Cardiac muscle cell (in vitro differentiated cells and primary cell): ENCODE measurements around the gene MIPEP. TPM values are rescaled to one million over a fixed set of nuclear protein-coding genes. Genes with fewer than 3 reads are reported as not detected.

ENCODE experiments used
- DNase-seq, 2 donors: peaks; one replicate each; pipeline versions ENCODE4 v3.0.0 to v3.0.0-alpha.2; 2010 to 2017; ENCODE audit warnings: low read depth in 1 of 2, low spot score in 1 of 2
- H3K27ac ChIP-seq: fragments of 200-600 bp; sonication (generic); 2 replicates; pipeline ENCODE4 v1.5.1; 2016
- H3K27me3 ChIP-seq: fragments of 200-600 bp; sonication (generic); 2 replicates; pipeline ENCODE4 v1.6.0; 2016; ENCODE audit warnings: control low read depth
- H3K36me3 ChIP-seq: fragments of 200-600 bp; sonication (generic); 2 replicates; pipeline ENCODE4 v1.5.1; 2016; ENCODE audit warnings: control low read depth
- H3K4me1 ChIP-seq: fragments of 200-600 bp; sonication (generic); 2 replicates; pipeline ENCODE4 v1.8.1; 2017; ENCODE audit warnings: low read depth, mild to moderate bottlenecking, mixed run types
- H3K4me3 ChIP-seq: fragments of 200-600 bp; sonication (generic); 2 replicates; pipeline ENCODE4 v1.5.1; 2016; ENCODE audit warnings: mild to moderate bottlenecking
- H3K9me3 ChIP-seq: fragments of 200-600 bp; sonication (generic); 2 replicates; pipeline ENCODE4 v1.5.1; 2017; ENCODE audit warnings: low read depth, mild to moderate bottlenecking, control low read depth
- polyA plus RNA-seq: library from polyadenylated mRNA; unstranded; fragments of >200 nt; fragmentation: Nextera tagmentation; extraction: Ambion mirVana; gene quantifications from 2 replicates; pipeline ENCODE4 v1.2.1, GENCODE V29; 2016
- total RNA-seq: library from RNA; depleted of rRNA; stranded (reverse); fragments of >200 nt; gene quantifications from 2 replicates; pipeline ENCODE4 v1.2.3, GENCODE V29; 2016
- TF ChIP-seq, protein P1 (sequence below): IDR thresholded peaks from 2 replicates; pipeline ENCODE4 v1.5.1; 2012; ENCODE audit warnings: low read depth, mild to moderate bottlenecking, low read length

The MIPEP gene
- total and polyA plus RNA-seq, 2 experiments from 2014 or later, result 12.5 to 22.9 TPM

DNA sequence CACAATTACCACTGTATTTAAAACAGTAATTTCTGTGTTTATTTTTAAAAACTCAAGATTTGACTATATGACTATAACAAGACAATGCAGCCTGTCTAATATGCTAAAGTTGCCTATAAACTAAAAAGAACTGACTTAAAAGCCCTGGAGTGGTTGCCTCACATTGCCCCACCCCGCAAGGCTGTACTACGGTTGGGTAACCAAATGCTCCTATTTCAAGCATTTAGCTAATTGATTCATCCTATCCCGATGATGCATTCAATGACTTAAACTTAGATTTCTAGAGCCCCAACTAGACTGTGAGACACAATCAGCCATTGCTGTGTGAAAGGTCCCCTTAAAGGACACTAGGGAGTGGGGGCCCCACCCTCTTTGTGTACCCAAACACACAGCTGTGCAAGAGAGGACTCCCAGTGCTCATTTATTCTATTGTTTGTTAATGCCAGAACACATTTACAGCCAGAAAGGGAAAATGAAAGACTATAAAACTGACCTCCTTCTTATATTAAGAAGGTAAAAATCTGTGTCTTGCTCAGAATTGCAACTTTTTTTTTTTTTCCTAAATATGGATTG, 66.9 kb downstream of the MIPEP start:
- no peaks in the 10 kb centered on the region for H3K36me3 ChIP-seq
- DNase-seq, result no peak
- TF ChIP-seq, protein P1, sequence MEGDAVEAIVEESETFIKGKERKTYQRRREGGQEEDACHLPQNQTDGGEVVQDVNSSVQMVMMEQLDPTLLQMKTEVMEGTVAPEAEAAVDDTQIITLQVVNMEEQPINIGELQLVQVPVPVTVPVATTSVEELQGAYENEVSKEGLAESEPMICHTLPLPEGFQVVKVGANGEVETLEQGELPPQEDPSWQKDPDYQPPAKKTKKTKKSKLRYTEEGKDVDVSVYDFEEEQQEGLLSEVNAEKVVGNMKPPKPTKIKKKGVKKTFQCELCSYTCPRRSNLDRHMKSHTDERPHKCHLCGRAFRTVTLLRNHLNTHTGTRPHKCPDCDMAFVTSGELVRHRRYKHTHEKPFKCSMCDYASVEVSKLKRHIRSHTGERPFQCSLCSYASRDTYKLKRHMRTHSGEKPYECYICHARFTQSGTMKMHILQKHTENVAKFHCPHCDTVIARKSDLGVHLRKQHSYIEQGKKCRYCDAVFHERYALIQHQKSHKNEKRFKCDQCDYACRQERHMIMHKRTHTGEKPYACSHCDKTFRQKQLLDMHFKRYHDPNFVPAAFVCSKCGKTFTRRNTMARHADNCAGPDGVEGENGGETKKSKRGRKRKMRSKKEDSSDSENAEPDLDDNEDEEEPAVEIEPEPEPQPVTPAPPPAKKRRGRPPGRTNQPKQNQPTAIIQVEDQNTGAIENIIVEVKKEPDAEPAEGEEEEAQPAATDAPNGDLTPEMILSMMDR, result no peak
- no peaks in the 10 kb centered on the region for H3K4me1 ChIP-seq
- H3K9me3 ChIP-seq, result no peaks in the 10 kb centered on the region
- no peak overlapping the region for H3K27ac ChIP-seq
- no peak overlapping the region for H3K4me3 ChIP-seq
- H3K27me3 ChIP-seq, result no peaks in the 10 kb centered on the region

- Histone ChIP-seq H3K36me3 (no peaks in the 10 kb centered on the region), H3K27me3 (no peaks in the 10 kb centered on the region), H3K4me1 (no peaks in the 10 kb centered on the region), H3K4me3 (no peak overlapping the region), H3K27ac (no peak overlapping the region), H3K9me3 (no peaks in the 10 kb centered on the region)
- TF ChIP-seq, protein P1, result no peak
- no peak for DNase-seq
Observed at GRCh38 chr13:23820530-23820929, 68.7 kb downstream of the MIPEP start.

DNA sequence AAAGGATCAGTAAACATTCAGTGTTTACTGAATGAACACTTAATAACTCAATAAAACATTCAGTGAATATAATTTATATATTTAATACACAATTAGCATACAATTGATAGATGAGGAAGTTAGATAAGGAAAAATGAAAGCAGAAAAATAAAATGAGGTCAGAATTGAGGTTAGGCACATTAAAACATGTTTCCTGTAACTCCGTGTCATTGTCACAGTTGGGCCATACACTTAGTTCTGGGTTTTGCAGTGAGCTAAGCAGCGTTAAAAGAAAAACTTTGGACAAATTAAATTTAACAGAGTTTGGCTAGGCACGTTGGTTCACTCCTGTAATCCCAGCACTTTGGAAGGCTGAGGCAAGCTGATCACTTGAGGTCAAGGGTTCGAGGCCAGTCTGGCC, 71.4 kb downstream of the MIPEP start:
- DNase-seq, result no peak
- TF ChIP-seq, protein P1, result no peak
- Histone ChIP-seq H3K9me3 (no peaks in the 10 kb centered on the region), H3K27me3 (no peaks in the 10 kb centered on the region), H3K36me3 (no peaks in the 10 kb centered on the region), H3K27ac (no peak overlapping the region), H3K4me1 (no peaks in the 10 kb centered on the region), H3K4me3 (no peak overlapping the region)

DNA sequence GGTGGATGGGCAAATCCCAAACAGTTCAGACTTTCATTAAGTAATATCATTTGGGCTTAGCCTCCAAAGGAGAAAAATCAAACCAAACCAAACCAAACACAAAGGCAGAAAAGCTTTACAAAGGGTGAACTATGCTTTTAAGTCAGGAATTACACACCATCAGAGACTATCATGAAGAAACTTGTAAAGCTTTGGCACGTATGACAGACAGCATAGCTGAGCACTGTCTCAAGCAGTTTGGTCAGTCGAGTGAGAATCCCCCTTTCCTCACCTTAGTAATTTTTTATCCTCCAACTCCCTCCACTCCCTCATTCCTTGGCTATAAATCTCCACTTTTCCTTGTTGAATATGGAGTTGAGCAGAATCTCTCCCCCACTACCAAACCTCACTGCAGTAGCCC, 72.1 kb downstream of the MIPEP start:
- Histone ChIP-seq H3K27me3 (no peaks in the 10 kb centered on the region), H3K4me3 (no peak overlapping the region), H3K9me3 (no peaks in the 10 kb centered on the region), H3K27ac (no peak overlapping the region), H3K36me3 (no peaks in the 10 kb centered on the region), H3K4me1 (no peaks in the 10 kb centered on the region)
- no peak for DNase-seq
- TF ChIP-seq, protein P1, result no peak

- no peaks in the 10 kb centered on the region for H3K9me3 ChIP-seq
- DNase-seq, result no peak
- no peaks in the 10 kb centered on the region for H3K27me3 ChIP-seq
- no peak overlapping the region for H3K27ac ChIP-seq
- no peaks in the 10 kb centered on the region for H3K36me3 ChIP-seq
- H3K4me1 ChIP-seq, result peaks cover 11% of the 10 kb centered on the region
- no peak overlapping the region for H3K4me3 ChIP-seq
- TF ChIP-seq, protein P1, result no peak
Observed at GRCh38 chr13:23813635-23814034, 75.6 kb downstream of the MIPEP start.
